H54 (cell line): Measurements from ENCODE around the gene RNF20.

Experiments used
- DNase-seq: peaks from one replicate; pipeline ENCODE4 v3.0.0; 2011; ENCODE audit warnings: low spot score, mixed read lengths; ENCODE audit not compliant: insufficient read length
- FAIRE-seq: peaks from 3 replicates; lab custom pipeline; 2011; peaks lifted over from hg19 to GRCh38; lab: Jason Lieb, UNC
- POLR2A ChIP-seq: IDR thresholded peaks from 2 replicates; pipeline ENCODE4 v1.6.1; 2011; ENCODE audit warnings: low read depth, mild to moderate bottlenecking, low read length

The RNF20 gene

DNA sequence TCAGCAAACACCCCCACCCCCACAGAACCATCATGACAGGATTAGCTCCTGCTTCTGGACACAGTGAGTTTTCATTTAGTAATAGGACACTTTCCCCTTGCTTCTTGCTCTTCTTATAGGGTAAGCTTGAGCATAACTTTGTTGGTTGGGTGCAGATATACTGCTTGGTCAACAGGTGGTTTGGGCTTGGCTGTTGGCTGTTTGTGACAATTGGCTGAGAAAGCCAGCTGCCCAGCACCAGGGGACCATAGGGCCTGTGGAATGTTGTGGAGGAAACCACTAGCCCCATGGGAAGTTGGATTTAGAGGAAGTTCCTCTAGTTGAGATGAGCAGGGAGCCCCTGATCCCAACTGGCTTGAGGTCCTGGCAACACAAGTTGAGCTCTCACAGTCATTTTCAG, 30.6 kb downstream of the RNF20 start:
- no peak for DNase-seq
- TF ChIP-seq POLR2A: no peak
- no peak for FAIRE-seq

DNA sequence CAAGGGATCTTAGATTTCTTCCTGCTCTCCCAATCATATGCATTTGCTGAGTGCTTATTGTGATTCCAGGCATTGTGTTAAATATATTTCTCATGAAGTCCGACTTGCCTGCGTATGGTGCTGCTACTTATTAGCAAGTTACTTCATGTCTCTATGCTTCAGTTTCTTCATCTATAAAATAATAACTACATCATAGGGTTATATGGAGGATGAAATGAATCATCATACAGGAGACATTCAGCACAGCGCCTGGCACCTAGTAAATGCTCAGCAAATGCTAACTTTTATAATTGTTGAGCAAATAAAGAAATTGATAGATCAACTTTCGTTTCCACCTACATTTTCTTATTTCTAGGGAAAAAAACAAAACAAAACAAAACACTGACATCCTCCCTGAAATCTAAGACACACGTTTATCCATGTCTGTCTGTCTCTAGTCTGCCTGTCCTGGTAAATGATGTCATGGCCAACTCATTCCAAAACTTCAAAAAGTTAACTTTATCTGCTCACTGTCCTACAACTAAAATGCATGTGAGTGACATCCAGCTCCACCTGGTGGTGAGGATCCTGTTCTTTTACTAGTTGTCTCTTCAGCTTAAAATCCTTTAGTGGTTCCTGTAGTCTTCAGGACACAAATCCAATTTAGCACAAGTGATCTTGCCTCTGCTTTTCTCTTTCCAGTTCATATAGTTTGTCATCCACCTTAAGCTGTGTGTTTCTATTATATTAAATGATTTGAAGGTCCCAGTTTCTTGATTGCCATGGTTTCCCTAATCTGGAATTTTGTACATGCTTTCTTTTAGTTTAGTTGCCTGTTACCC, 33.5 kb downstream of the RNF20 start:
- DNase-seq (peak; percentile 27), FAIRE-seq (peak; percentile 83)
- no peak for TF ChIP-seq POLR2A

DNA sequence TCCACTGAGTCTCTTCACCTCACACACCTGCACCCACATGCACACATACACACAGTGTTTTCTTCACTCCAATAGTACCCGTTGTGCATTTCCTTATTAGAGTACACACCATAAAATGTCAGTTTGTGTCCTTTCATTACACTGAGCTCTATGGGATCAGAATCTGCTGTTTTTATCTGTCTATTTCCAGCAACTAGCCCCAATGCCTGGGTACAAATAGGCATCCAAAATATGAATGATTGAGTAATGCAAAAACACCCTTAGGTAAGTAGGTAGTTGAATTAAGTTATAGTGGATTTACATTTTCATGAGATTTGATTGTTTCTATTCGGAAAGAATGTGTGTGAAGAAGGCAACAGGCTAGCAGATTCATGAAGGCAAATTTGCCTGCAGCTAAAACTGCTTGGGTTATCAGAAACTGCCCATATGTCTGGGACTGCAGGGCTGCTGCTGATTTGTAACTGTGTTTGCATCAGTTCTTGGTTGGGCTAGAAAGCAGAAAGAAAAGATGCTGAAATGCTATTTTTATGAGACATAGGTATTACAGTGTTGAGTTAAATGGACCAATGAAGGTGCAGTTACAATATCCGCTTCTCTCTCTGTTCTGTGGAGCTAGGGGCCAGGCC, 34.2 kb downstream of the RNF20 start:
- peak; percentile 33 for FAIRE-seq
- DNase-seq: no peak
- no peak for TF ChIP-seq POLR2A

DNA sequence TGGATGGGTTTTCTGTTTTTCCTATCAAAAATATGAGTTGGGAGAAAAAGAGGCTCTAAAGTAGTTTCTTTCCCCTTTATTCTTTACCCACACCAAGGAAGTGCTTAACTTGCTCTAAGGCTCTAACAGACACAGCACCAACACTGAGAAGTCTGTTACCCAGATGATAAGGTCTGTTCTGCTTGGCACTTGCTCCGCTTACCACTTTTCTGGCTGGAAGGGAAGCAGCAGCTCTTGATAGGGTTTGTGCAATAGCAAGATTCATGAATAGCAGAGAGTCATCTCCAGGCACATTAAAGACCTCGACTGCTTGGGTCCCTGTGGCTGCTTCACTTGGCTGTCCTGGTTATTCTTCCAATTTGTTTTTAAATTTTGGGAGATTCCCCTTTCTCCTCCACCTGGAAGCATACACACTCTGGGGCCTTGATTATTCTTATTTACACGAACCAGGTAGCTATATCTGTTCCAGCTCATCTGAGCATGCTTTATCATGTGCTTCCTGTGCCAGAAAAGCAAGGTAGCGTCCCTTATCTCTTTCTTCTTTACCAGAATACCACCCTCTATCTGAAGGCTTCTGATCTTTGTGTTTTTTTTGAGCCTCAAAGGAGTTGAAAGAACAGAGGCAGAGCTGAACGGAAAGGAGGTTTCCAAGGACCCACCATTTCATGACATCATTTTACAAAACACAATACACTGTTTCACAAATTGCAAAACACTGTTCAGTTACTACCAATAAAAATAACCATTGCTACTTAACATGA, 36.3 kb downstream of the RNF20 start:
- TF ChIP-seq POLR2A: no peak
- FAIRE-seq (no peak), DNase-seq (no peak)

DNA sequence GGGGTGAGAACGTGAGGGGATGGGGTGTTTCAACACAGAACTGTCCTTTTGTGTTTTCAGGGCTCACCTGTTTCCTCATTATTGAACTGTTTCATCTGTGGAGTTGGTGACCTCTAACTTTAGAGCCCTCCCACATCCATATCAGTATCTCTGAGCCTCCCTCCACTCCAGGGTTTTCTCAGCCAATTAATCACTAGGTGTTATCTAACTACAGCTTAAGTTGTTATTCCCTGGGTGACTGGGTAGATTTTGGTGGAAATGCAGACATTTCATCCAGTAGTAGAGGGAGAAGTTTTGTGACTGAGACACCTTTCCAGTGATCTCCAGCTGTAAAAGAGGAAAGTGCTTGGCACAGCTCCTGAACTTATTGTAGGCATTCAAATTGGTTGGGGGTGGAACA, 37.5 kb downstream of the RNF20 start:
- FAIRE-seq (no peak), DNase-seq (no peak)
- no peak for TF ChIP-seq POLR2A

DNA sequence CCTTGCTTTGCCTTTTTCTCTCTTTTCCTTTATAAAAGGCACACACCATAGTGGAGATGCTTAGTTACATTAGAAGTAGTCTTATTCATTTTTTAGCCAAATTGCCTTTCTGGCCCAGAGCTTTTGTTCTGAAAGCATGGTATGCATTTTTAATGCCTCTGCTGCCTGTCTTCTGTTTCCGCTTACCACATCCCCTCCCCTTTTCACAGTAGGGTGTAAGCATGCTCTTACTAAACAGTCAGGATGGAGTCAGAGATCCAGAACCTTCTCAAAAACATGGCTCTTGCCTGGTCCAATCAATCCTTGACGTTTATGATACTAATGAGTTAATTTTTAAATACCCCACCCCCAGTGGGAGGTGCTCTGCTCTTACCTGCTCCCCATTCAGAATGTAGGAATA, 38.7 kb downstream of the RNF20 start:
- DNase-seq: no peak
- no peak for FAIRE-seq

DNA sequence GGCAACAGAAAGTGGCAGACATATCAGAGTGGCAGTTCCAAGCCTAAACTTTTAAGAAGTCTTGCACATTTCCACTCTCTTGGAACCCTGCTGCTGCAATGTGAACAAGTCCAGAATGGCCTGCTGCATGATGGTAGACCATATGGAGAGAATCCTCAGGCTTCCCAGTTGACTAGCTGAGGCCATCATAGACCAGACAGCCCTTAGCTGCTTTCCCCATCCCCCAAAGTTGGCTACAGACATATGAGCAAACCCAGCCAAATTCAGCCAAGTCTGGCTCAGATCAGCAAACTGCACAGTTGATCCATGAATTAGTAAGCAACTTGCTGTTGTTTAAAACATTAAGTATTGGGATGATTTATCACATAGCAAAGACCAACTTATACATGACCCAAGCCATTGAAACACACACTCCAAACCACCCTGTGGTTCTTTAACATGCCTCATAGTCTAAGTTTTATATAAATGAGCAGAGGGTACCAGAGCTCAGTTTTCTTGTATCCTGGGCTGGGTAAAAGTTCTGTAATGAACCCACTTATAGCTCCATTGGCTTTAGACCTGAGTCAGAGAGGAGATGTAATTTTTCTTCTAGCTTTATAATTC, 41.2 kb downstream of the RNF20 start:
- FAIRE-seq: no peak
- TF ChIP-seq POLR2A: no peak
- no peak for DNase-seq

More for the DNA sequence above, 38.7 kb downstream of the RNF20 start:
- TF ChIP-seq POLR2A: no peak

DNA sequence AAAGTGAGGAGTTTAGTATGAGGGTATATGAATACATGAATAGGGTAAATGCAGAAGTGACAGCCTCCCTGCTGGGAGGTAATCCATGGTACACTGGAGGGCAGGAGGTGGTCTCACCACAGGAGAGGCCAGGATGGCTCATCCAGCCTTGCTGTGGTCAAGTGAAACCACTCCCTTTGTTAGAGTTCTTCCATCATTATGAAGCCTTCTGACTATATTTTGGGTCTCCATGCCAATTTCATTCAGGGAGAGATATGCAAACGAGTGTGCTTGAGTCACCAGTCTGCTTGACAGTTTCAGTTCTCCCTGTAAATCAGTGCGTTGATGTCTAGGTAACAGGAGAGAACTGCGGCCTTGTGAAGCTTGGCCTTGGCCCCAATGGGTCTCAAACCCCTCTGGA, 44.7 kb downstream of the RNF20 start:
- TF ChIP-seq POLR2A: no peak
- FAIRE-seq (no peak), DNase-seq (no peak)

DNA sequence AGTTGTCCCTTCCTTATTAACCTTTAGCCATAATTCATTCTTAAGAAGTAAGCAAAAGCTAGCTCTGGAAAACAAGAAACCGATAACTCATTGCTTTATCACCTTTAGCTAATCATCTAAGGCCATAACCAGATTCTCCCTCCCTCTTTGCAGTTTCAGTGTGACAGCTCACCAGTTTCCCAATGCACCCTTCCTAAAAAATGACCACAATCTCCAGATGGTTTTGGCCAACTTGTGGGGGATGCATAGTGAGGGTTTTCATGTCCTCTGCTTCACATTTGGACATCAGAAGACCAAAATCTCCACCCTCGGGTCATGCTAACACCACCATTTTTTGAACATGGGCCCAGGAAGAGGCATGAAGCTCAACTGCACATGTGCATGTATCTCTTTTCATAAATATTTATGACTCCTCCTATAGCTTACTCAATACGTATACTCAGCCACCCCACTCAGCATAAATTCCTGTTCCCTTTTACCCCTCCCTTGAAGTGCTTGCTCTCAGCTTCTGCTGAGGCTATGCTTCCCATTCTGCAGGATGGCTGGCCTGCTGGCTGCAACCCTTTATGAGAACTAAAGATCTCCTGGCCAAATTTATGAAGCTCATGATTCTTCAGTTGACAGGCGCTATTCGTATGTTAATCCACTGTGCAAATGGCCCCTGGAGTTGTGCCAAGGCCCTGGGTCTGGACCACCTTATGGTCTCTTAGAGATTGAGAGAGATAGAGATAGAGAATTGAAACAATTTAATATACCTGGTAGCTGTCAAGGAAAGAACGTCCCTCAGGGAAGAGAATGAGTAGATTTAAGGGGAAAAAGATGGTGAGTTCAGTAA, 46.3 kb downstream of the RNF20 start:
- no peak for FAIRE-seq
- TF ChIP-seq POLR2A: no peak
- DNase-seq: no peak

DNA sequence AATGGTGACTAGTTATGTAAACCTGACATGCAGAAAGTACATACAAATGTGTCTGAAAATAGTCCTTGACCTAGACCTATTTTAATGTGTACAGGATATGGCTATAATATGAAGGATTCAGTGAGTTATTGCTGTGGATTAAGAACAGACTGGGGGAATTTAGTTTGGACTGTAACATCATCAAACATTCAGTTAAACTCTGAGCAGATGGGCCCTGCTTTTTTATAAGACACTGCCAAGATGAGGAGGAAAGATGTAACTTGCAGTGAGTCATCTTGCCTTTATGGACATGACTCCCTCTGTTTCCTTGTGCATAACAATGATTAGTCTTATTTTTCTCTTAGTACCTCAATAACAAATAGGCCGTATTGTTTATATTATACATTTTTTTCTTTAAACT, 48.9 kb downstream of the RNF20 start:
- peak; percentile 89 for FAIRE-seq
- TF ChIP-seq POLR2A: no peak
- DNase-seq: peak; percentile 40

DNA sequence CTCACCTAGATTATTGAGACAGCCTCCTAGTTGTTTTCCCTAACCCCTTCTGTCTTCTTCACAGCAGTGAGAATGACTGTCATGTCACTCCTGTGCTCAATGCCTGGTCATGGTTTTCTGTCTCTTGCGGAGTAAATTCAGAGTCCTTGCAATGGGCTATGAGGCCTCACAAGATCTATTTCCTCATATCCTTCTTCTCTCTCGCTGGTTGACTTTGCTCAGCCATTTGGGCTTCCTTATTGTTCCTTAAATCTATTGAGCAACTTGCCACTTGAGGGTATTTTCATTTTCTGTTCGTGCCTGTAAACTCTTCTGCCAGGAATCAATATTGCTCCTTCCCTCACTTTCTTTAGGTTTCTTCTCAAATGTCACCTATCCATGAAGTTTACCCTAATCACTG, 52.1 kb downstream of the RNF20 start:
- DNase-seq (no peak), FAIRE-seq (no peak)
- TF ChIP-seq POLR2A: no peak

DNA sequence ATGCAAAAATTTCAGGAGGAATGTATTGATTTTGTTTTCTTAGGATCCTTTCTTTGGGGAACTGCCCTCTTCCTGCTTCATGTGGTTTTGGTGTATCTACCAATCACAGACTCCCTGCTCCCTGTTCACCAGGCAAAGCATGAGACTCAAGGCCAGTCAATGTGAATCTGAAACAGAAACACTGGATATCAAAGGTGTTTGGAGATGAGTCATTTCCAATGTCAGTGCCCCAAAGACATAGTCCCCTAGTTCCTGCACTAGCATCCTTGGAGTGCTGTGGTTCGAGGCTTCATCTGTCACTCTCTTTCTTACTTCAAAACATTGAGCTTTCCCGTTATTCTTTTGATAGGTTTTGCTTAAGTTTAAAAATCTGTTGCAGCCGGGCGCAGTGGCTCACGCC, 53.0 kb downstream of the RNF20 start:
- peak; percentile 38 for FAIRE-seq
- no peak for DNase-seq
- no peak for TF ChIP-seq POLR2A
